ENCODE results near the gene GPR176.

- TF ChIP-seq CTCF (IDR thresholded peaks at IDR 0.05), result no peak
- no peak for TF ChIP-seq EZH2 (IDR thresholded peaks at IDR 0.05)
- no peak for TF ChIP-seq EZH2phosphoT487 (IDR thresholded peaks at IDR 0.05)
Observed at GRCh38 chr15:39921274-39921638, 1.2 kb upstream of the GPR176 start.

All from neural progenitor cell (in vitro differentiated cells).